Gastrocnemius medialis (tissue), 4 donors: ENCODE measurements around the gene PLEKHG4B.
"Not testable (repeated sequence)": the region's sequence is repeated elsewhere in the genome, so short reads cannot be mapped to it uniquely, and the experiment has no call there.

ENCODE experiments used
- CTCF ChIP-seq, 5 experiments: fragments of 450-650 bp in 3 of 5; fragments of 200-600 bp in 2 of 5; sonication (generic) in 2 of 5; IDR thresholded peaks in 4 of 5; conservative IDR thresholded peaks in 1 of 5; 1 replicate in 4 of 5; 2 replicates in 1 of 5; pipeline ENCODE4 v1.5.1; 2016 to 2019; ENCODE audit warnings: antibody characterized with exemption in 5 of 5, mild to moderate bottlenecking in 3 of 5, moderate library complexity in 3 of 5
- POLR2A ChIP-seq, 2 donors: fragments of 450-650 bp; IDR thresholded peaks; one replicate each; pipeline ENCODE4 v1.6.1; 2017; ENCODE audit warnings: antibody characterized with exemption in 2 of 2, mild to moderate bottlenecking in 2 of 2, moderate library complexity in 2 of 2

- TF ChIP-seq CTCF (IDR thresholded peaks at IDR 0.05 in 4 of 5, conservative IDR thresholded peaks at IDR 0.05 in 1 of 5); POLR2A (IDR thresholded peaks at IDR 0.05): not testable (repeated sequence)
Observed at GRCh38 chr5:164783-165182, 72.8 kb downstream of the PLEKHG4B start.
